NCI-H1092 treated with DMSO at 0.1 percent for 48 hours (cell line): ENCODE results near the gene TLK1.
"Not testable (repeated sequence)": the region's sequence is repeated elsewhere in the genome, so short reads cannot be mapped to it uniquely, and the experiment has no call there.

ENCODE experiments used
- DNase-seq: peaks from one replicate; lab custom pipeline; 2025; lab: John Stamatoyannopoulos, UW

The TLK1 gene

GRCh38 chr2:171169839-171170238 lies 9.1 kb upstream of the TLK1 start:
- no peak for DNase-seq

DNA sequence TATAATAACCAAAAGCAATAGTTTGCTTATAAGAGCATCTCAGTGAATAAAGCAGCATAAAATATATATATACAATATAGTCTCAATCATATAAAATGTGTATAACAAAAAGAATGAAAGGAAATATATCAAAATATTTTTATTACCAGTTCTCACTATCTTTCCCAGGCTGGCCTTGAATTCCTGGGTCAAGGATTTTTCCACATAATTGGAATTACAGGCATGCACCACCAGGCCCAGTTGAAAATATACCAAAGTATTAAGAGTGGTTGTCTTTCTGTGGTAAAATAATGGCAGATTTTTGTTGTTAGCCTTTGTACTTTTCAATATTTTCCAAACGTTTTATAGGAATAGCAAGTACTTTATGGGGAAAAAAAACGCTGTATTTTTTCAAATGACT lies 8.6 kb upstream of the TLK1 start:
- DNase-seq, result no peak

DNA sequence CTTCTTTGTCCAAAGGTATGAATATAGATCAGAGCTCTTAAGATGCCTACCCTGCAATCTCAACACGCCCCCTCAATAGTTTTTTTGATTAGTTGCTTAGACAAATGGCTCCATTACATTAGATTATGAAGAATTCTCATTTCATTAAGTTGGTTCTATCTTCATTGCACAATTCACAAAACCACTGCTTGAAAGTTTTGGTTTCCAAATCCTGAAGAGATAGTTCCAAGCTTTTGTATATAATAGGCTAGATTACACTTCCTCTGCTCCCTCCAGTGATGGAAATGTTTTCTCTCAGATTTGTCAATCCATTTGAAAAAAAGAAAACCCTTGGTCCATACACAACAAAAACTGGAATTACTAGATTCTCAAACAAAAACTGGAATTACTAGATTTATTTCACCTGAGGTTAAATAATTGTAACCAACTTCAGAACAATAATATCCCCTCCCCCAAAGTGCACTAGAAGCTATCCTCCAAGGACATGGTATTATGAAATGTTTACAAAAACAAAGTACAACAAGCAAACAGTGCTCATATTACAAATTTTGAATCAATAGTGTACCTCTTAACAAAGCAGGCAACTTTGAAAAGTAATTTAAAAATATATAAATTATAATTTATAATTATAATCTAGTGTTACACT lies 6.8 kb upstream of the TLK1 start:
- DNase-seq, result no peak

DNA sequence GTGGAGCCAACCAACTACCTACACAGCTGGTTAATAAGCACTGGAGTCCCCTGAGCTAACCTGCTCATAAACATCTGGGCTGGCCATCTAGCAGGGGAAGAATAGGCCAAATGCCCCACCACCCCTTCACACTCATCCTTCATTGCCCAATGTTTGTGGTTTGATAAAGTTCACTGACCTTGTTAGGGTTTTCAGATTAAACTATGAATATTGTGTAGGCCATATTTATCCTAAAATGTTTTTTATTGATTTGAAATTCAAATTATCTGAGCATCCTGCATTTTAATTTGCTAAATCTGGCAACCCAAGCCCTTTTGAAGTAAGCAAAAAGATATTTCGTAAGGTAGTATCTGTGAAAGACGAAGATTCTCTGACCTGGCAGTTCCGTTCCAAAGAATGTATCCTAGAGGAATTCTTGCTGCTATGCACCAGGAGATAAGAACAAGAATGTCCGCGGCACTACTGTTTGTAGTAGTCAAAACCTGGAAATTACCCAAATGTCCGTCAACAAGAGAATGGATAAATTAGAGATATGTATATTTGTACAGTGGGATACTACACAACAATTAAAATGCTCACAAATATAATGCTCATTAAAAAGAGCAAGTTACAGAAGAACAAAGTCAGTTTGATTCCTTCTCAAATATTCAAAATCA lies 5.8 kb upstream of the TLK1 start:
- no peak for DNase-seq

DNA sequence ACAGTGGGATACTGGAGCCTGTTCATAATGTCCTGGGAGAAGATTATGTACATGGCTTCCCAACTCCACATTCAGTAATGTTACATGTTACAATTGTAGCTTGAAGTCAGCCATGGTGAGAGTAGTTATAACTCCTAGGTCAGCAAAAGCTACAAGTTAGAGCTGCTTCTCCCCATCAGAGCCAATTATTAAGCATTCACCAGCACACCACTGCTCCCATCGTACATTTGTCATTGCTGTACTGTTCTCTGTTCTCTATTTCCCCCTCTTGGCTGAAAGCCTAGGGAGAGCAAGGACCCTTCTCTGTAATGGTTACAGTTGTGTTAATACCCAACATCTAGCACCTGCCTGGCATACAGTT lies 5.3 kb upstream of the TLK1 start:
- no peak for DNase-seq

GRCh38 chr2:171163261-171163660 lies 2.6 kb upstream of the TLK1 start:
- DNase-seq, result no peak

DNA sequence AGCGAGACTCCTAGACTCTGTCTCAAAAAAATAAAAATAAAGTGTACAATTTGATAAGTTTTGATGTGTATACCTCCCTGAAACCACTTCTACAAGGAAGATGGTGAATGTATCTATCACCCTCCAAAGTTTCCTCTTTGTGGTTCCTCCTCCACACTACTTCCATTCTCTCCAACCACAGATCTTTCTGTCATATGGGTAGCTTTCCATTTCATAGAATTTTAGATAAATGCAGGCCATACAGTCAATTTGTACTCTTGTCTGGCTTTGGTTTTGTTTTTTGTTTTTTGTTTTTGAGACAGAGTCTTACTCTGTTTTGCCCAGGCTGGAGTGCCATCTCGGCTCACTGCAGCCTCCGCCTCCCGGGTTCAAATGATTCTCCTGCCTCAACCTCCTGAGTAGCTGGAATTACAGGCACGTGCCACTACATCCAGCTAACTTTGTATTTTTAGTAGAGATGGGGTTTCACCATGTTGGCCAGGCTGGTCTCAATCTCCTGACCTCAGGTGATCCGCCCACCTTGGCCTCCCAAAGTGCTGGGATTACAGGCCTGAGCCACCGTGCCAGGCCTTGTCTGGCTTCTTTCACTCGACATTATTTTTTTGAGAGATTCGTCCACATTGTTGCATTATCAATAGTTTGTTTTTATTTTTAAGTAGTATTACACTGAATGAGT lies 2.0 kb upstream of the TLK1 start:
- DNase-seq, result not testable (repeated sequence)

DNA sequence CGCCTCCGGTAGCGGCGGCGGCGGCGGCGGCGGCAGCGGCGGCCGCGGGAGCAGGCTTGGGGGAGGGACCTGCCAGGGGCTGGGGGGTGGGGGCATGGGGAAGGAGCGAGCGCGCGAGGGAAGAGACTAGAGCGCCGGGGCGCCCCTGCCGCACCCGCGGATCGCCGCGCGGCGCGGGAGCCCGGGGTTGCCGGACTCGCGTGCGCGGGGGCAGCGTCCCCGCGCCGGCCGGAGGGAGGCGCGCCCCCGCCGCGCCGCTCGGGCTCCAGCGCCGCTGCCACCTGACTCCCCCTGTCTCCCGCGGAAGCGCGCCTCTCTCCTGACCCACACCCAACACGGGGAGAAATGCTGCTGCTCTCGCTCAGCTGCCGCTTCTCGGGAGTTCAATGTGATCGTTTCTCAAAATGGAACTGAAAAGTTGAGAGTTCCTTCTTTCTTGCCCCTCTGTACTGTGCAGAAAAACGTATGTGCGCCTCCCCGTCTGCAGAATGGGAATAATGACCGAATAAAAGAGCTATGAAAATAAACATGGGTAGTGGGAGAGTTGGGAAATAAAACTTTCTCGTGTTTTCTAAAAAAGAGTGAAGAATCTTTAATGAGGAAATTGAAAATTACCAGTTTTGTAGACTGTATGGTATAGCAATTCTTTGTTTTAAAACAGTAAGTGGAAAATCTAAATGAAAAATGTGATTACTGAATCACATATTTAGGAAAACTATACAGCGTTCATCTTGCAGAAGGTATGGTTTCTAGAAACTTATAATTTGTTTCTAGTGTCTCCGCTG lies 455 bp upstream of the TLK1 start:
- DNase-seq, result peak; percentile 69

DNA sequence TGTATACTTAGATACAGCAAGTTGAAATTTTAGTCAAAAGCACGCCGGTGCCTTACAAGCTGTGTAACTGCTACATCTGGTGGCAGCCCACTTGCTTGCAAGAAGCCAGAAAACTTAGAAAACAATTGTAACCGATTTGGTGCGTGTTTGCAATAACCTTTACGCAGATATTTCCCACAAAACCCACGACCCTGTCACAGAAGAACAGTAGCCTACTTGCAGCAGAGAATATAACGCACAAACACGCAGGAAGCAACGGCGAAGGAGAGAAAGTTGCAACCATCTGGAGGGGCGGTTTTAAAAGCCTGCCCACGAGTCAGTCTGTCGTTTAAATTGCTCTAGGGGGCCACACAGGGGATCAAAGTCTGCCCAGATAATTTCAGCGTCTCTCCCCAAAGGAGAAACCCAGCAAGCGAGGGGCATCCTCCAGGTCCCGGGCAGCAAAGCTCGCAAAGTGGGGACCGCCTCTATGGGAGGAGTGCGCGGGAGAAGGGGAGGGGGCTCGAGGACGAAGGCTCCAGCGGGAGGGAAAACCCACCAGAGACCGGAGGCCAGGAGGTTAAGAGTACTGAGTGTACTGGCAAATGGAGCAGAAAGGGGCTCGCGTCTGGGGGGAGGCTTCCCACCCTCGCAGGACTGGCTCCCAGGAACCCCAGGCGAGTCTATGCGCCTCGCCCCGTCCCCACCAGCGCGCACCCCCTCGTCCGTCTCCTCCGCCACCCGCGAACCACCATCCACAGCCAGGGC lies 1.1 kb downstream of the TLK1 start:
- DNase-seq, result peak; percentile 50

DNA sequence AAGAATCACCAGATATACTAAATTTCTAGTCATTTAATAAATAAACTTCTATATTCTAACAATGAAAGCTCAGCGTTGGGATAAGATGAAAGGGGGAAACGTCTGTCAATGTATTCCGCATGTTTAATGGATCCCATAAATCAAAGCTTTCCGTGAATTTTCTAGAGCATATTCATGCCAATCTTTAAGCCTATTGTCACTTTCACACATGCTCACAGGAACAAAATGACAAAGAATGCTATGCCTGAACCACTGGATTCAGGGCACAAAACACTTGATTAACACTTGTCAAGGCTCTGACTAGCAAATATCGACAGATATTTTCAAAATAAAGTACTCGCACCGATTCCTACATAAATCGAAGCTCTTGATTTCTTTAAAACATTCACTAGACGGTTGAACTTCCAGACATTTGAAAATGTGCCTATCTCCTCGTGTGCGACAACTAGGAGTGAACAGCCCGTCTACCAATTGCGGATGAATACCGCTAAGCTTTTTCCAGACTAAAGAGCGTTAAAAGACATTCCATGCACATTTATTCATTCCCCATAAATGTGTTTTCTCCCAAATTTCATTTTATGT lies 1.8 kb downstream of the TLK1 start:
- DNase-seq, result peak; percentile 50

DNA sequence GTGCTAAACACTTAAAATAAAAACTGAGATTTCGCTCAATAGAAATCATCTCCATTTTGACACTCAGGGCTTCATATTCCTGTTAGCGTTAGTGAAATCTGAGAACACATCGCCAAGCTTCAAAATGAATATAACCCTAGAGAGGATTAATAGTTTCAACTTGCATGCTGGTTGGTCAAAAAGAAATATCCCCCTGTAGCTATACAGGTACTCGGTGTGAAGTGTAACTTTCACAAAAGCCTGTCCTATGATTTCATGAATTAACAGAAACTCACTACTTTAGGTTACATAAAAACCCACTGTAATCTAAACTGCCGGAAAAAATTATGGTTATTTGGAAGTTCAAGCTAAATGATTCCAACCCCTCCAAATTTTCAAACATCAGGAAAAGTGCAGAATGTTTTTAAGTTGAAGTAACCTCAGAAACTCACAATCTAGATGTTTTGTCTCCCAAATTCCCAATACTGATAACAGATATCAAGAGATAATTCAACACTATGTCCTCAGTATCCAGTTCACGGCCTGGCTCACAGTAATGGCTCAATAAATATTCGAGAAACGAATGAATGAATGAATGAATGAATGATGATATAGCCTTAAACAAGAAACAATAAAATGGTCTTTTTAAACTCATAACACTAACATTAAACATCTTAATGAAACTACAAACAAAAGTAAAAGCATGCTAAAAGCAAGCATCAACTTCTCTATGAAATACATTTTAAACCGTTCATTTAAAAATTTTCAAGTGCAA lies 2.5 kb downstream of the TLK1 start:
- DNase-seq, result no peak

GRCh38 chr2:171157109-171157500 lies 3.6 kb downstream of the TLK1 start:
- no peak for DNase-seq

- DNase-seq, result no peak
Measured at GRCh38 chr2:171154348-171154747, 6.3 kb downstream of the TLK1 start.

DNA sequence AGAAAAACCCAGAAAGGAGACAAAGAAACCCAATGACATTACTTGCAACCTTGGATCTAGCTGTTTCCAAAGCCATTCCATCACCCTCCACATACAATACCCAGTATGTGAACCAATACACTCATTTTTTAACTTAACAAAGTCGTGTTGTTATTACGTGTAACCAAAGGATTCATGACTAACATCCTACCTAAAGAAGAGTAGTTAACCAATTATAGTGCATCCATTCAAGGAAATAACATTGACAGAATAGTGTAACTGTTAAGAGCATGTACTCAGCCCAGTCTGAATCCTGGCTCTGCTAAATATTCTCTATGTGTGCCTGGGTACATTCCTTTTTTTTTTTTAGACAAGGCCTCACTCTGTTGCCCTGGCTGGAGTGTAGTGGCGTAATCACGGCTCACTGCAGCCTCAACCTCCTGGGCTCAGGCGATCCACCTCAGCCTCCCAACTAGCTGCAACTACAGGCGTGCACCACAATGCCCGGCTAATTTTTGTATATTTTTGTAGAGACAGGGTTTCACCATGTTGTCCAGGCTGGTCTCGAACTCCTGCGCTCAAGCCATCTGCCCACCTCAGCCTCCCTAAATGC lies 9.9 kb downstream of the TLK1 start:
- DNase-seq, result no peak

GRCh38 chr2:171149986-171150693 lies 10.6 kb downstream of the TLK1 start:
- no peak for DNase-seq

- no peak for DNase-seq
Measured at GRCh38 chr2:171149171-171149938, 11.3 kb downstream of the TLK1 start.

DNA sequence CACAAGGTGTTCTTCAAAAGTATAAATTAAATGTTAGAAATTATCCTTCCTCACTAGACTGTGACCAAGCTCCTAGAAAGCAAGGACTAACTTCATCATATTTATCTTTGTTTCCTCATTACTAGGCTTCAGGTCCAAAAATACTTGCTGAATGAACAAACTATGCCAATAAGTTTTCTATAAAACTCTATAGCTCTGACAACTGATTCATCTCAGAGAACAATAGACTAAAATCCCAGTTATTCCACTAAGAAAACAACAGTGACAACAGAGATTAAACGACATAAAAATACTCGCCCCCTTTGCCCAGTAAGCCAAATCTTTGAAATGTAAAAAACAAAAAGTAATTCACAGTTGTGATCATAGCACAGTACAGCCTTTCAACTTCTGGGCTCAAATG lies 13.6 kb downstream of the TLK1 start:
- DNase-seq, result no peak

DNA sequence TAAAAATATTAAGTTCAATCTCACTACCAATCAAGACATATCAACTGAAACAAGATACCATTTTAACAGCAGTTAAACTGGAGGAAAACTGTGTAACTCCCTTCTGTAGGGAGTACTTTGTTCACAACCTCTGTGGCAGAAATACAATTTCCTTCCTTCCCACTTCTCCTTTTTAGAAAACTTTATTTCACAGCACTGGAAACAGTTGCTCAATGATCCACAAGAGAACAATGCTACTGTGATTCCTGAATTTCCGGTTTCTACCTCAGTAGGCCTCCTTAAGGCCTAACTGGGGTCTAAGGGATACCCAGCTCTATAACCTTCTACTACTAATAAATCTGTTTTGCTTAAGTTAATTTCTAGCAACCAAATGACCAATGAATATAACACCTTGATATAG lies 14.1 kb downstream of the TLK1 start:
- no peak for DNase-seq

GRCh38 chr2:171146071-171146470 lies 14.6 kb downstream of the TLK1 start:
- DNase-seq, result no peak
